WTC11 (cell line): ENCODE data around the gene C1QBP. TPM values are rescaled to one million over a fixed set of nuclear protein-coding genes. Genes with fewer than 3 reads are reported as not detected.

Source experiments
- ATAC-seq: fragments of 200-7000 bp; cut with Tn5 transposase; 2 replicates; pipeline ENCODE4 v1.10.0; 2021; ENCODE audit warnings: mild to moderate bottlenecking, moderate library complexity
- CTCF ChIA-PET: fragments of 300-600 bp; sonication (Branson Sonifier 250); formaldehyde crosslinking; loops from one replicate; lab custom pipeline; 2021; ENCODE audit warnings: antibody characterized with exemption; lab: Charles Lee
- POLR2A ChIA-PET: fragments of 350-600 bp; sonication (Branson Sonifier 250); formaldehyde crosslinking; loops from one replicate; lab custom pipeline; 2021; ENCODE audit warnings: antibody characterized with exemption; lab: Charles Lee
- DNase-seq: peaks from one replicate; pipeline ENCODE4 v3.0.0; 2021; ENCODE audit warnings: low spot score
- H3K27ac Mint-ChIP-seq: 2 replicates; pipeline ENCODE4 v1.8.0; 2021; ENCODE audit warnings: mixed read lengths
- H3K27me3 Mint-ChIP-seq: 2 replicates; pipeline ENCODE4 v1.8.0; 2021; ENCODE audit warnings: low read depth, mild to moderate bottlenecking, moderate library complexity, mixed read lengths
- H3K36me3 Mint-ChIP-seq: 2 replicates; pipeline ENCODE4 v1.8.0; 2021; ENCODE audit warnings: mixed read lengths
- H3K4me1 Mint-ChIP-seq: 2 replicates; pipeline ENCODE4 v1.8.0; 2022; ENCODE audit warnings: mixed read lengths
- H3K4me3 Mint-ChIP-seq: 2 replicates; pipeline ENCODE4 v1.8.0; 2021; ENCODE audit warnings: mild to moderate bottlenecking, moderate library complexity, mixed read lengths
- H3K9me3 Mint-ChIP-seq: 2 replicates; pipeline ENCODE4 v1.8.0; 2021; ENCODE audit warnings: mixed read lengths
- EMX1 ChIP-seq: fragments of 250-450 bp; sonication (Bioruptor Pico); IDR thresholded peaks from 2 replicates; pipeline ENCODE4 v1.8.0; 2021; ENCODE audit warnings: mild to moderate bottlenecking
- ETV6 ChIP-seq: sonication (generic); formaldehyde crosslinking; IDR thresholded peaks from 2 replicates; pipeline ENCODE4 v1.8.1; 2022; ENCODE audit warnings: mild to moderate bottlenecking, missing genetic modification reagents
- HMGA2 ChIP-seq: fragments of 250-450 bp; sonication (Bioruptor Pico); IDR thresholded peaks from 2 replicates; pipeline ENCODE4 v1.4.0; 2021; ENCODE audit warnings: mild to moderate bottlenecking, moderate library complexity
- IRF2 ChIP-seq: sonication (generic); formaldehyde crosslinking; IDR thresholded peaks from 2 replicates; pipeline ENCODE4 v1.8.0; 2022; ENCODE audit warnings: low read depth, missing genetic modification reagents, borderline replicate concordance
- JUN ChIP-seq: sonication (generic); formaldehyde crosslinking; IDR thresholded peaks from 2 replicates; pipeline ENCODE4 v1.8.0; 2023; ENCODE audit warnings: mild to moderate bottlenecking, missing genetic modification reagents
- KAT7 ChIP-seq: sonication (generic); formaldehyde crosslinking; IDR thresholded peaks from 2 replicates; pipeline ENCODE4 v1.8.1; 2023; ENCODE audit warnings: missing genetic modification reagents, mild to moderate bottlenecking, borderline replicate concordance
- MYBL2 ChIP-seq: sonication (generic); formaldehyde crosslinking; IDR thresholded peaks from 2 replicates; pipeline ENCODE4 v1.8.1; 2023; ENCODE audit warnings: mild to moderate bottlenecking, moderate library complexity, missing genetic modification reagents
- NR2C2 ChIP-seq: sonication (generic); formaldehyde crosslinking; IDR thresholded peaks from 2 replicates; pipeline ENCODE4 v1.8.0; 2022; ENCODE audit warnings: mild to moderate bottlenecking, missing genetic modification reagents
- PRRX2 ChIP-seq: fragments of 250-450 bp; sonication (Bioruptor Pico); IDR thresholded peaks from 2 replicates; pipeline ENCODE4 v1.8.0; 2021; ENCODE audit warnings: mild to moderate bottlenecking
- SP1 ChIP-seq: sonication (generic); formaldehyde crosslinking; conservative IDR thresholded peaks from 2 replicates; pipeline ENCODE4 v1.8.1; 2022; ENCODE audit warnings: missing genetic modification reagents
- ZNF138 ChIP-seq: sonication (generic); formaldehyde crosslinking; conservative IDR thresholded peaks from 2 replicates; pipeline ENCODE4 v1.8.1; 2022; ENCODE audit warnings: mild to moderate bottlenecking, moderate library complexity, missing genetic modification reagents
- ZNF317 ChIP-seq: sonication (generic); formaldehyde crosslinking; IDR thresholded peaks from 2 replicates; pipeline ENCODE4 v1.8.1; 2023; ENCODE audit warnings: low read depth, mild to moderate bottlenecking, moderate library complexity, missing genetic modification reagents, borderline replicate concordance
- ZNF423 ChIP-seq: fragments of 250-450 bp; sonication (Bioruptor Pico); IDR thresholded peaks from 2 replicates; pipeline ENCODE4 v2.1.2; 2022; ENCODE audit warnings: mild to moderate bottlenecking, moderate library complexity
- ZNF671 ChIP-seq: fragments of 250-450 bp; sonication (Bioruptor Pico); IDR thresholded peaks from 2 replicates; pipeline ENCODE4 v1.8.0; 2021; ENCODE audit warnings: mild to moderate bottlenecking
- total RNA-seq: library from RNA; stranded (reverse); gene quantifications from 3 replicates; pipeline ENCODE4 v1.2.3, GENCODE V29; 2021
- TF ChIP-seq, protein P1 (sequence below): sonication (generic); formaldehyde crosslinking; conservative IDR thresholded peaks from 2 replicates; pipeline ENCODE4 v1.8.1; 2023; ENCODE audit warnings: mild to moderate bottlenecking, low read depth, missing genetic modification reagents, moderate library complexity
- TF ChIP-seq, protein P2 (sequence below): sonication (generic); formaldehyde crosslinking; IDR thresholded peaks from 2 replicates; pipeline ENCODE4 v1.8.1; 2023; ENCODE audit warnings: mild to moderate bottlenecking, missing genetic modification reagents, borderline replicate concordance
- TF ChIP-seq, protein P3 (sequence below): sonication (generic); formaldehyde crosslinking; IDR thresholded peaks from 2 replicates; pipeline ENCODE4 v1.8.0; 2022; ENCODE audit warnings: mild to moderate bottlenecking, missing genetic modification reagents
- TF ChIP-seq, protein P4 (sequence below): fragments of 250-450 bp; sonication (Bioruptor Pico); IDR thresholded peaks from 2 replicates; pipeline ENCODE4 v1.9.0; 2021; ENCODE audit warnings: mild to moderate bottlenecking
- TF ChIP-seq, protein P5 (sequence below): sonication (generic); formaldehyde crosslinking; IDR thresholded peaks from 2 replicates; pipeline ENCODE4 v1.8.1; 2022; ENCODE audit warnings: low read depth, mild to moderate bottlenecking, moderate library complexity, missing genetic modification reagents, borderline replicate concordance

Gene C1QBP
- total RNA-seq, 1 experiment from 2014 or later = 429 TPM

DNA sequence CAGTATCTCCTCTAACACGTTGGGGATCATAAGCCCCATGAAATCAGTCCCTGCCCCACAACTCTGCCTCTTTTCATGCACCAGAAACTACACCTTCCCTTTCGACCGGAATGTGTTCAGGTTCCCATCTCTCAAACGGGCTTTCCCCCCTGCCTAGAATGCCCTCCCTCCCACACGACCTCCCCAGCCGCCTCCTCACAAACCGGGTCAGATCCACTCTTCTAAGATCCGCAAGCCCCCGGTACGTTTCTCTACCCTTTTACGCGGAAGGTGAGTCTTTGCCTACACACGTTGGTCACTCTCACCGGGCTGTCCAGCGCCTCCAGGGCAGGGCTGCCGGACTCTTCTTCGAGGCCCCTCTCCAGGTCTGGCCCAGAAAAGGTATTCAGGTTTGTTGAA, 29.1 kb upstream of the C1QBP start (continued):
- TF ChIP-seq, protein P1, sequence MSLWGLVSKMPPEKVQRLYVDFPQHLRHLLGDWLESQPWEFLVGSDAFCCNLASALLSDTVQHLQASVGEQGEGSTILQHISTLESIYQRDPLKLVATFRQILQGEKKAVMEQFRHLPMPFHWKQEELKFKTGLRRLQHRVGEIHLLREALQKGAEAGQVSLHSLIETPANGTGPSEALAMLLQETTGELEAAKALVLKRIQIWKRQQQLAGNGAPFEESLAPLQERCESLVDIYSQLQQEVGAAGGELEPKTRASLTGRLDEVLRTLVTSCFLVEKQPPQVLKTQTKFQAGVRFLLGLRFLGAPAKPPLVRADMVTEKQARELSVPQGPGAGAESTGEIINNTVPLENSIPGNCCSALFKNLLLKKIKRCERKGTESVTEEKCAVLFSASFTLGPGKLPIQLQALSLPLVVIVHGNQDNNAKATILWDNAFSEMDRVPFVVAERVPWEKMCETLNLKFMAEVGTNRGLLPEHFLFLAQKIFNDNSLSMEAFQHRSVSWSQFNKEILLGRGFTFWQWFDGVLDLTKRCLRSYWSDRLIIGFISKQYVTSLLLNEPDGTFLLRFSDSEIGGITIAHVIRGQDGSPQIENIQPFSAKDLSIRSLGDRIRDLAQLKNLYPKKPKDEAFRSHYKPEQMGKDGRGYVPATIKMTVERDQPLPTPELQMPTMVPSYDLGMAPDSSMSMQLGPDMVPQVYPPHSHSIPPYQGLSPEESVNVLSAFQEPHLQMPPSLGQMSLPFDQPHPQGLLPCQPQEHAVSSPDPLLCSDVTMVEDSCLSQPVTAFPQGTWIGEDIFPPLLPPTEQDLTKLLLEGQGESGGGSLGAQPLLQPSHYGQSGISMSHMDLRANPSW (CRISPR knock-in tag) = no peak
- no peak for TF ChIP-seq ZNF671 (CRISPR knock-in tag)
- TF ChIP-seq ZNF317 (CRISPR knock-in tag) = no peak
- TF ChIP-seq, protein P2, sequence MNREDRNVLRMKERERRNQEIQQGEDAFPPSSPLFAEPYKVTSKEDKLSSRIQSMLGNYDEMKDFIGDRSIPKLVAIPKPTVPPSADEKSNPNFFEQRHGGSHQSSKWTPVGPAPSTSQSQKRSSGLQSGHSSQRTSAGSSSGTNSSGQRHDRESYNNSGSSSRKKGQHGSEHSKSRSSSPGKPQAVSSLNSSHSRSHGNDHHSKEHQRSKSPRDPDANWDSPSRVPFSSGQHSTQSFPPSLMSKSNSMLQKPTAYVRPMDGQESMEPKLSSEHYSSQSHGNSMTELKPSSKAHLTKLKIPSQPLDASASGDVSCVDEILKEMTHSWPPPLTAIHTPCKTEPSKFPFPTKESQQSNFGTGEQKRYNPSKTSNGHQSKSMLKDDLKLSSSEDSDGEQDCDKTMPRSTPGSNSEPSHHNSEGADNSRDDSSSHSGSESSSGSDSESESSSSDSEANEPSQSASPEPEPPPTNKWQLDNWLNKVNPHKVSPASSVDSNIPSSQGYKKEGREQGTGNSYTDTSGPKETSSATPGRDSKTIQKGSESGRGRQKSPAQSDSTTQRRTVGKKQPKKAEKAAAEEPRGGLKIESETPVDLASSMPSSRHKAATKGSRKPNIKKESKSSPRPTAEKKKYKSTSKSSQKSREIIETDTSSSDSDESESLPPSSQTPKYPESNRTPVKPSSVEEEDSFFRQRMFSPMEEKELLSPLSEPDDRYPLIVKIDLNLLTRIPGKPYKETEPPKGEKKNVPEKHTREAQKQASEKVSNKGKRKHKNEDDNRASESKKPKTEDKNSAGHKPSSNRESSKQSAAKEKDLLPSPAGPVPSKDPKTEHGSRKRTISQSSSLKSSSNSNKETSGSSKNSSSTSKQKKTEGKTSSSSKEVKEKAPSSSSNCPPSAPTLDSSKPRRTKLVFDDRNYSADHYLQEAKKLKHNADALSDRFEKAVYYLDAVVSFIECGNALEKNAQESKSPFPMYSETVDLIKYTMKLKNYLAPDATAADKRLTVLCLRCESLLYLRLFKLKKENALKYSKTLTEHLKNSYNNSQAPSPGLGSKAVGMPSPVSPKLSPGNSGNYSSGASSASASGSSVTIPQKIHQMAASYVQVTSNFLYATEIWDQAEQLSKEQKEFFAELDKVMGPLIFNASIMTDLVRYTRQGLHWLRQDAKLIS = no peak
- no peak for TF ChIP-seq JUN (CRISPR knock-in tag)
- no peak for TF ChIP-seq IRF2
- TF ChIP-seq, protein P3, sequence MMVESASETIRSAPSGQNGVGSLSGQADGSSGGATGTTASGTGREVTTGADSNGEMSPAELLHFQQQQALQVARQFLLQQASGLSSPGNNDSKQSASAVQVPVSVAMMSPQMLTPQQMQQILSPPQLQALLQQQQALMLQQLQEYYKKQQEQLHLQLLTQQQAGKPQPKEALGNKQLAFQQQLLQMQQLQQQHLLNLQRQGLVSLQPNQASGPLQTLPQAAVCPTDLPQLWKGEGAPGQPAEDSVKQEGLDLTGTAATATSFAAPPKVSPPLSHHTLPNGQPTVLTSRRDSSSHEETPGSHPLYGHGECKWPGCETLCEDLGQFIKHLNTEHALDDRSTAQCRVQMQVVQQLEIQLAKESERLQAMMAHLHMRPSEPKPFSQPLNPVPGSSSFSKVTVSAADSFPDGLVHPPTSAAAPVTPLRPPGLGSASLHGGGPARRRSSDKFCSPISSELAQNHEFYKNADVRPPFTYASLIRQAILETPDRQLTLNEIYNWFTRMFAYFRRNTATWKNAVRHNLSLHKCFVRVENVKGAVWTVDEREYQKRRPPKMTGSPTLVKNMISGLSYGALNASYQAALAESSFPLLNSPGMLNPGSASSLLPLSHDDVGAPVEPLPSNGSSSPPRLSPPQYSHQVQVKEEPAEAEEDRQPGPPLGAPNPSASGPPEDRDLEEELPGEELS (CRISPR knock-in tag) = no peak
- TF ChIP-seq ETV6 (CRISPR knock-in tag) = no peak
- no peak for TF ChIP-seq SP1 (CRISPR knock-in tag)
- no peak for TF ChIP-seq KAT7 (CRISPR knock-in tag)
- TF ChIP-seq, all 79 proteins: peak for 0

DNA sequence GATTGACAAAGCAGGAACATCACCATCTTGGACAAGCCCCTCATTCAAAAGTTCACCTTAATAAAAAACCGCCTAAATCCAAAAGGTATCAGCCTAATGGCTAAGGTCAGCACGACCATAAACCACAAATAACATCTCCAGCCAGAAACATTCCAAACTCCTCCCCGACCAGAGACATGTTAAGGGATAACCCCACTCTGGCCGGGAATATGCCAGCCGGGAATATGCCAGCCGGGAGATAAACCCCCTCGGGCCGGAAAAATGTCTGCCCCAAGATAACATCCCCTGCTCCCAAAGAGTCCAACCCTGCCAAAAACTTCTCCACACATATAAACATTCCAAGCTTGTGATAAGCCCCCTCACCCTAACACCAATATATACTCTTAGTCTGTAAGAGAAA, 28.5 kb upstream of the C1QBP start:
- ChIA-PET POLR2A (interaction anchor here (0.5 to 2.0 kb wide), 3 partner anchors 19 to 520 kb away, joined by 4 to 17 read pairs (median 12); partner anchors contain the start of genes DERL2 and MIS12), CTCF (interaction anchor here (4.4 kb wide), 1 partner anchor 28 kb away, joined by 23 read pairs; the partner anchor contains the start of gene C1QBP)
- Mint-ChIP-seq H3K4me1 (peaks cover 23% of the 10 kb centered on the region), H3K27ac (peak overlapping the region; percentile 55), H3K27me3 (no peaks in the 10 kb centered on the region), H3K4me3 (peak overlapping the region; percentile 89), H3K9me3 (no peaks in the 10 kb centered on the region), H3K36me3 (peaks cover 9% of the 10 kb centered on the region)
- DNase-seq (no peak), ATAC-seq (no peak)
- no peak for TF ChIP-seq NR2C2 (CRISPR knock-in tag)
- TF ChIP-seq PRRX2 (CRISPR knock-in tag) = no peak
- TF ChIP-seq, protein P1 (CRISPR knock-in tag) = no peak
- TF ChIP-seq IRF2 = no peak
- TF ChIP-seq, protein P4, sequence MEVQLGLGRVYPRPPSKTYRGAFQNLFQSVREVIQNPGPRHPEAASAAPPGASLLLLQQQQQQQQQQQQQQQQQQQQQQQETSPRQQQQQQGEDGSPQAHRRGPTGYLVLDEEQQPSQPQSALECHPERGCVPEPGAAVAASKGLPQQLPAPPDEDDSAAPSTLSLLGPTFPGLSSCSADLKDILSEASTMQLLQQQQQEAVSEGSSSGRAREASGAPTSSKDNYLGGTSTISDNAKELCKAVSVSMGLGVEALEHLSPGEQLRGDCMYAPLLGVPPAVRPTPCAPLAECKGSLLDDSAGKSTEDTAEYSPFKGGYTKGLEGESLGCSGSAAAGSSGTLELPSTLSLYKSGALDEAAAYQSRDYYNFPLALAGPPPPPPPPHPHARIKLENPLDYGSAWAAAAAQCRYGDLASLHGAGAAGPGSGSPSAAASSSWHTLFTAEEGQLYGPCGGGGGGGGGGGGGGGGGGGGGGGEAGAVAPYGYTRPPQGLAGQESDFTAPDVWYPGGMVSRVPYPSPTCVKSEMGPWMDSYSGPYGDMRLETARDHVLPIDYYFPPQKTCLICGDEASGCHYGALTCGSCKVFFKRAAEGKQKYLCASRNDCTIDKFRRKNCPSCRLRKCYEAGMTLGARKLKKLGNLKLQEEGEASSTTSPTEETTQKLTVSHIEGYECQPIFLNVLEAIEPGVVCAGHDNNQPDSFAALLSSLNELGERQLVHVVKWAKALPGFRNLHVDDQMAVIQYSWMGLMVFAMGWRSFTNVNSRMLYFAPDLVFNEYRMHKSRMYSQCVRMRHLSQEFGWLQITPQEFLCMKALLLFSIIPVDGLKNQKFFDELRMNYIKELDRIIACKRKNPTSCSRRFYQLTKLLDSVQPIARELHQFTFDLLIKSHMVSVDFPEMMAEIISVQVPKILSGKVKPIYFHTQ (CRISPR knock-in tag) = no peak
- no peak for TF ChIP-seq JUN (CRISPR knock-in tag)
- TF ChIP-seq ZNF138 (CRISPR knock-in tag) = no peak
- no peak for TF ChIP-seq MYBL2
- no peak for TF ChIP-seq ZNF423 (CRISPR knock-in tag)
- no peak for TF ChIP-seq EMX1
- TF ChIP-seq, protein P5, sequence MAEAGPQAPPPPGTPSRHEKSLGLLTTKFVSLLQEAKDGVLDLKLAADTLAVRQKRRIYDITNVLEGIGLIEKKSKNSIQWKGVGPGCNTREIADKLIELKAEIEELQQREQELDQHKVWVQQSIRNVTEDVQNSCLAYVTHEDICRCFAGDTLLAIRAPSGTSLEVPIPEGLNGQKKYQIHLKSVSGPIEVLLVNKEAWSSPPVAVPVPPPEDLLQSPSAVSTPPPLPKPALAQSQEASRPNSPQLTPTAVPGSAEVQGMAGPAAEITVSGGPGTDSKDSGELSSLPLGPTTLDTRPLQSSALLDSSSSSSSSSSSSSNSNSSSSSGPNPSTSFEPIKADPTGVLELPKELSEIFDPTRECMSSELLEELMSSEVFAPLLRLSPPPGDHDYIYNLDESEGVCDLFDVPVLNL (CRISPR knock-in tag) = no peak
- no peak for TF ChIP-seq HMGA2 (CRISPR knock-in tag)
